Measurements from ENCODE around the gene SEMG1. TPM values are rescaled to one million over a fixed set of nuclear protein-coding genes. Genes with fewer than 3 reads are reported as not detected.

The SEMG1 gene
- total RNA-seq, 1 donor from 2014 or later: not detected

DNA sequence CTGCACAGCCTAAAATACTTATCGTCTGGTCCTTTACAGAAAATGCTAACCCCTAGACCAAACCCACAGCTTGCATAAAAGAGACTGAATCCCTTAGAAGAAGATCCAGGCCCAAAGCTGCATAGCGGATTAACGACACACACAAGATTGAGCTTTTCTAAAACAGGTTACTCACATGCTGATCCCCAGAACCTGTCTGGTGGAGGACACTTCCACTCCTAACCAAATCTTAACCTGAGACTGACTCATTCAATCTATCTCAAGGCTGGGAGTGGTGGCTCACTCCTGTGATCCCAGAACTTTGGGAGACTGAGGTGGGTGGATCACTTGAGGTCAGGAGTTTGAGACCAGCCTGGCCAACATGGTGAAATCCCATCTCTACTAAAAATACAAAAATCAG, 50.3 kb downstream of the SEMG1 start:
- H3F3A ChIP-seq (ENCODE audit: low read depth): no peaks in the 10 kb centered on the region
- H3K4me2 ChIP-seq: no peak overlapping the region
- no peak overlapping the region for H3K9ac ChIP-seq
- no peak for DNase-seq (ENCODE audit: low spot score)
- no peaks in the 10 kb centered on the region for H3K9me3 ChIP-seq (ENCODE audit: low read depth)
- H3K36me3 ChIP-seq: no peaks in the 10 kb centered on the region
- TF ChIP-seq EZH2 (IDR thresholded peaks at IDR 0.05) (no peak), EZH2phosphoT487 (IDR thresholded peaks at IDR 0.05) (no peak)
- TF ChIP-seq, protein P1, sequence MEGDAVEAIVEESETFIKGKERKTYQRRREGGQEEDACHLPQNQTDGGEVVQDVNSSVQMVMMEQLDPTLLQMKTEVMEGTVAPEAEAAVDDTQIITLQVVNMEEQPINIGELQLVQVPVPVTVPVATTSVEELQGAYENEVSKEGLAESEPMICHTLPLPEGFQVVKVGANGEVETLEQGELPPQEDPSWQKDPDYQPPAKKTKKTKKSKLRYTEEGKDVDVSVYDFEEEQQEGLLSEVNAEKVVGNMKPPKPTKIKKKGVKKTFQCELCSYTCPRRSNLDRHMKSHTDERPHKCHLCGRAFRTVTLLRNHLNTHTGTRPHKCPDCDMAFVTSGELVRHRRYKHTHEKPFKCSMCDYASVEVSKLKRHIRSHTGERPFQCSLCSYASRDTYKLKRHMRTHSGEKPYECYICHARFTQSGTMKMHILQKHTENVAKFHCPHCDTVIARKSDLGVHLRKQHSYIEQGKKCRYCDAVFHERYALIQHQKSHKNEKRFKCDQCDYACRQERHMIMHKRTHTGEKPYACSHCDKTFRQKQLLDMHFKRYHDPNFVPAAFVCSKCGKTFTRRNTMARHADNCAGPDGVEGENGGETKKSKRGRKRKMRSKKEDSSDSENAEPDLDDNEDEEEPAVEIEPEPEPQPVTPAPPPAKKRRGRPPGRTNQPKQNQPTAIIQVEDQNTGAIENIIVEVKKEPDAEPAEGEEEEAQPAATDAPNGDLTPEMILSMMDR (IDR thresholded peaks at IDR 0.05): no peak
- no peak overlapping the region for H3K4me3 ChIP-seq
- H3K27me3 ChIP-seq: no peaks in the 10 kb centered on the region
- no peaks in the 10 kb centered on the region for H3K36me3 Mint-ChIP-seq
- H3K27ac ChIP-seq: no peak overlapping the region
- no peak overlapping the region for H2AFZ ChIP-seq (replicated peaks)
- H3K9me3 Mint-ChIP-seq: no peaks in the 10 kb centered on the region
- H3K4me1 Mint-ChIP-seq: peaks cover 38% of the 10 kb centered on the region
- H3K27ac Mint-ChIP-seq: no peak overlapping the region
- no peak overlapping the region for H3K4me3 Mint-ChIP-seq
- no peaks in the 10 kb centered on the region for H3K79me2 ChIP-seq (ENCODE audit: low read depth)
- peaks cover 12% of the 10 kb centered on the region for H3K4me1 ChIP-seq
- H3K27me3 Mint-ChIP-seq (ENCODE audit: insufficient read depth, low read depth): peaks cover 11% of the 10 kb centered on the region
- H4K20me1 ChIP-seq (ENCODE audit: low read depth): no peaks in the 10 kb centered on the region

DNA sequence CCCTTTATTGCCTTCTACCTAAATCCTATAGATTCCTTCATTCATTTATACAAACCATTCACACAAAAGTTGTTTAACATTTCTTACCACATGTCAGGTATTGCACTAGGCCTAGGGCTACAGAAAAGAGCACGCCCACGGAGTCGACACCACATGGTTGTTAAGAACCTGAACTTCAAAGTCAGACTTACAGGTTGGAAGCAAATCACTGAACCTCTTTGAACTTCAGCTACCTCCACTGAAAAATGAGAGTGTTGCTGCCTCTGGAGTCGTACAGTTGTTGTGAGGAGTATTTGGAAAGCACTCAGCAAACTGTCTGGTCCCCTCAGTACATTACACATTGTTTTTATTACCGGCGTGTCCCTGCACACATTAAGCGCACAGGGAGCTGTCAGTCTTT, 50.9 kb downstream of the SEMG1 start:
- Histone ChIP-seq H3K9me3 (ENCODE audit: low read depth) (no peaks in the 10 kb centered on the region), H4K20me1 (ENCODE audit: low read depth) (no peaks in the 10 kb centered on the region), H3K36me3 (no peaks in the 10 kb centered on the region), H3K27ac (no peak overlapping the region), H3K79me2 (ENCODE audit: low read depth) (no peaks in the 10 kb centered on the region), H3K27me3 (no peaks in the 10 kb centered on the region), H3K4me2 (no peak overlapping the region), H3K4me1 (peaks cover 12% of the 10 kb centered on the region), H2AFZ (replicated peaks) (no peak overlapping the region), H3F3A (ENCODE audit: low read depth) (no peaks in the 10 kb centered on the region), H3K4me3 (no peak overlapping the region), H3K9ac (no peak overlapping the region)
- TF ChIP-seq EZH2phosphoT487 (IDR thresholded peaks at IDR 0.05) (no peak), EZH2 (IDR thresholded peaks at IDR 0.05) (no peak)
- TF ChIP-seq, protein P1 (IDR thresholded peaks at IDR 0.05): no peak
- Mint-ChIP-seq H3K4me3 (no peak overlapping the region), H3K27ac (no peak overlapping the region), H3K27me3 (ENCODE audit: insufficient read depth, low read depth) (peaks cover 9% of the 10 kb centered on the region), H3K36me3 (no peaks in the 10 kb centered on the region), H3K4me1 (peaks cover 38% of the 10 kb centered on the region), H3K9me3 (no peaks in the 10 kb centered on the region)
- DNase-seq (ENCODE audit: low spot score): no peak

DNA sequence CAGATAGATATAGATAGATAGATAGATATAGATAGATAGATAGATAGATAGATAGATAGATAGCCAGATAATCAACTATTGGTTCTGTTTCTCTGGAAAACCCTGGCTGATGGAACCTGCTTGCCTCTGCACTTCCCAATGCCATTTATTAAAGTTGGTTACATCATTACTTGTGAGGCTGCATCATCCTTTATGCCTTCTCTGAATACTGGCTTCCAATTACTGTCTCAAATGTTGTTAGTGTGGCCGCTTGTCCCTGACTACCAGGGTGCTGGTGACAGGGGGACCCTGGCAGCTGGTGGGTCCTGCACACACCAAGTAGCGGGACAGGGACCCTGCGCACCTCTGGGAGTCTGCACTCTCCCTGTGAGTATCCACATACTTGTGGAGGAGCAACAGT, 51.4 kb downstream of the SEMG1 start:
- Histone ChIP-seq H3F3A (ENCODE audit: low read depth) (no peaks in the 10 kb centered on the region), H3K4me2 (peak overlapping the region; percentile 63), H2AFZ (replicated peaks) (no peak overlapping the region), H3K36me3 (no peaks in the 10 kb centered on the region), H3K9me3 (ENCODE audit: low read depth) (no peaks in the 10 kb centered on the region), H4K20me1 (ENCODE audit: low read depth) (no peaks in the 10 kb centered on the region), H3K79me2 (ENCODE audit: low read depth) (no peaks in the 10 kb centered on the region), H3K9ac (no peak overlapping the region), H3K27ac (no peak overlapping the region), H3K27me3 (no peaks in the 10 kb centered on the region), H3K4me3 (no peak overlapping the region), H3K4me1 (peaks cover 12% of the 10 kb centered on the region)
- Mint-ChIP-seq H3K4me3 (no peak overlapping the region), H3K27ac (no peak overlapping the region), H3K27me3 (ENCODE audit: insufficient read depth, low read depth) (peaks cover 9% of the 10 kb centered on the region), H3K9me3 (no peaks in the 10 kb centered on the region), H3K4me1 (peaks cover 38% of the 10 kb centered on the region), H3K36me3 (no peaks in the 10 kb centered on the region)
- TF ChIP-seq, protein P1 (IDR thresholded peaks at IDR 0.05): no peak
- no peak for TF ChIP-seq EZH2 (IDR thresholded peaks at IDR 0.05)
- no peak for TF ChIP-seq EZH2phosphoT487 (IDR thresholded peaks at IDR 0.05)
- no peak for DNase-seq (ENCODE audit: low spot score)

All from neural progenitor cell (in vitro differentiated cells).